Peyer's patch (tissue), 4 donors: Measurements from ENCODE around the gene LMO7. TPM values are rescaled to one million over a fixed set of nuclear protein-coding genes. Genes with fewer than 3 reads are reported as not detected.
"Not testable (repeated sequence)": the region's sequence is repeated elsewhere in the genome, so short reads cannot be mapped to it uniquely, and the experiment has no call there.

Experiments
- DNase-seq, 3 donors: peaks; one replicate each; pipeline ENCODE4 v3.0.0-alpha.2; 2017 to 2019
- H3K27ac ChIP-seq, 4 donors: fragments of 200-600 bp; sonication (generic); one replicate each; pipeline ENCODE4 v1.5.1; 2016 to 2019
- H3K27me3 ChIP-seq, 2 donors: fragments of 200-600 bp; sonication (generic); one replicate each; pipeline ENCODE4 v1.5.1; 2019
- H3K36me3 ChIP-seq, 3 donors: fragments of 200-600 bp; sonication (generic); one replicate each; pipeline ENCODE4 v1.5.1; 2016 to 2019
- H3K4me1 ChIP-seq, 4 donors: fragments of 200-600 bp; sonication (generic); one replicate each; pipeline ENCODE4 v1.5.1; 2016 to 2019
- H3K4me3 ChIP-seq, 4 donors: fragments of 200-600 bp; sonication (generic); 1 replicate in 3 of 4; 2 replicates in 1 of 4; pipeline ENCODE4 v1.5.1; 2016 to 2019; ENCODE audit warnings: mild to moderate bottlenecking in 1 of 4
- H3K9me3 ChIP-seq, 4 donors: fragments of 200-600 bp; sonication (generic); one replicate each; pipeline ENCODE4 v1.5.1; 2016 to 2019; ENCODE audit warnings: mild to moderate bottlenecking in 1 of 4
- POLR2A ChIP-seq, 2 donors: fragments of 450-650 bp; IDR thresholded peaks; one replicate each; pipeline ENCODE4 v1.5.1; 2017; ENCODE audit warnings: antibody characterized with exemption in 2 of 2, mild to moderate bottlenecking in 2 of 2, moderate library complexity in 2 of 2
- total RNA-seq, 4 donors: library from RNA; depleted of rRNA; stranded (reverse); fragments of >200 nt; gene quantifications; one replicate each; pipeline ENCODE4 v1.1.0, GENCODE V29; 2016
- TF ChIP-seq, protein P1 (sequence below), 6 experiments: fragments of 450-650 bp in 4 of 6; fragments of 200-600 bp in 2 of 6; sonication (generic) in 1 of 6; IDR thresholded peaks; one replicate each; pipeline ENCODE4 v1.5.1; 2017 to 2019; ENCODE audit warnings: antibody characterized with exemption in 6 of 6, mild to moderate bottlenecking in 3 of 6, moderate library complexity in 1 of 6

The LMO7 gene
- total RNA-seq, 4 donors from 2014 or later = 74.3 to 365 (median 327) TPM

DNA sequence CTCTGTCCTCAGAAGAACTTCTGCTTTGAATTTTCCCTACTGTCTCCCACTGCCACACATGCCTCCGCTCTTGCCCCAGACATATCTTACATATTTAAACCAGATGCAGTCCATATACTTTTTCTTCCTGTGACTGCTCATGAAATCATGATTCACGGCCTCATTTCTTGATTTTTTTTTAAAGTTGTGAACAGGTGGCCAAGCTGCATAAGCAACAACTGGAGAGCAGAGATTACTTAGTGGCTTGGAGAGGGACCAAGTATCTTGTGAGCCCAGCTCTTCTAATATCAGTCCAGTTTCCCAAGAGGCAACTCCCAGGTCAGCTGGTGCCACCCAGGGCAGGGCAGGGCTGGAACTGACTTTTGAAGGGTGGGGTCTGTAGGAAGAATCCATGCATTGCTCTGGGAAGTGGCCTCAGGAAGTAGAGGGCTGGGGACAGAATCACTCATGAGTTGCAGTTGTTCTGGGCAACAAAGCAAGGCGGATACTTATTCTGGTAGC, 152.4 kb downstream of the LMO7 start:
- DNase-seq = peak in 2 of 3 donors; percentile 68 to 75
- Histone ChIP-seq H3K4me1 (peaks cover 0 to 42% (median 0%) of the 10 kb centered on the region in 4 donors), H3K9me3 (no peaks in the 10 kb centered on the region), H3K36me3 (no peaks in the 10 kb centered on the region), H3K4me3 (no peak overlapping the region), H3K27ac (peak overlapping the region in 2 of 4 donors; percentile 26 to 28), H3K27me3 (no peaks in the 10 kb centered on the region)
- TF ChIP-seq POLR2A (IDR thresholded peaks at IDR 0.05) = no peak
- TF ChIP-seq, protein P1, sequence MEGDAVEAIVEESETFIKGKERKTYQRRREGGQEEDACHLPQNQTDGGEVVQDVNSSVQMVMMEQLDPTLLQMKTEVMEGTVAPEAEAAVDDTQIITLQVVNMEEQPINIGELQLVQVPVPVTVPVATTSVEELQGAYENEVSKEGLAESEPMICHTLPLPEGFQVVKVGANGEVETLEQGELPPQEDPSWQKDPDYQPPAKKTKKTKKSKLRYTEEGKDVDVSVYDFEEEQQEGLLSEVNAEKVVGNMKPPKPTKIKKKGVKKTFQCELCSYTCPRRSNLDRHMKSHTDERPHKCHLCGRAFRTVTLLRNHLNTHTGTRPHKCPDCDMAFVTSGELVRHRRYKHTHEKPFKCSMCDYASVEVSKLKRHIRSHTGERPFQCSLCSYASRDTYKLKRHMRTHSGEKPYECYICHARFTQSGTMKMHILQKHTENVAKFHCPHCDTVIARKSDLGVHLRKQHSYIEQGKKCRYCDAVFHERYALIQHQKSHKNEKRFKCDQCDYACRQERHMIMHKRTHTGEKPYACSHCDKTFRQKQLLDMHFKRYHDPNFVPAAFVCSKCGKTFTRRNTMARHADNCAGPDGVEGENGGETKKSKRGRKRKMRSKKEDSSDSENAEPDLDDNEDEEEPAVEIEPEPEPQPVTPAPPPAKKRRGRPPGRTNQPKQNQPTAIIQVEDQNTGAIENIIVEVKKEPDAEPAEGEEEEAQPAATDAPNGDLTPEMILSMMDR (IDR thresholded peaks at IDR 0.05) = no peak

DNA sequence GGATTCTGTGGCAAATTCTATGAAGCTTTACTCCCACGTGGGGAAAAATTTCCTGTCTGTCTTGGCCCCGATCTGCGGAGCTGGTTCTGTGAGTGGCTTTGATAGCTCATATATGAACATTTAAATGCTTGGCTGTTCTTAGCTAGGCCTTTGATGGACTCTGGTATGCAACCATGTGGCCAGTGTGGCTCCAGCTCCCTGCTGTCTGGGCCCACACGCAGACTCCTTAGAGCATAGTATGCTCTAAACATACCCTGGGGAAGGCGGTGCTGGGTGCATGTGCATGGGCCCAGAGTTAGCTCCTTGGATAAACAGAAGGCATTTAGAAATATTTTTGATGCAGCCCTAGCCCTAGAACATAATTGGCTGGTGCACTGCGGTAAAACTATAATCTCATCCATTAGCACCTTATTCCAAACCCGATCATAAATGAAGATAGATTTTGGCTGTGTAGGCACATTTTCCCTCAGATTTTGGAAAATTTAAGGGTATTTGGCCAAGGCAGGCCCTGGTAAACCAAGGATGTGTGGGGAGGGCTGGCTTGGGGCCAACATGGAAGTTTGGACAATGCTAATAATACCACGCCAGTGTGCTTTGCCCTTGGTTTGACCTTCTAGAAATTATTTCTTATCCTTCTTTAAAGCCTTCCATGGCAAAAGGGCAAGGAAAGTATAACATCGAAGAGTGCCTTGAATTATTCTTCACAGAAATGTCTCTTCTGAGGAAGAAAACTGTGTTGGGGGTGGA, 153.5 kb downstream of the LMO7 start:
- no peaks in the 10 kb centered on the region for H3K27me3 ChIP-seq
- no peaks in the 10 kb centered on the region for H3K9me3 ChIP-seq
- DNase-seq = no peak
- no peak overlapping the region for H3K4me3 ChIP-seq
- TF ChIP-seq, protein P1 (IDR thresholded peaks at IDR 0.05) = no peak
- no peak for TF ChIP-seq POLR2A (IDR thresholded peaks at IDR 0.05)
- no peaks in the 10 kb centered on the region for H3K36me3 ChIP-seq
- peak overlapping the region in 2 of 4 donors; percentile 17 to 28 for H3K27ac ChIP-seq
- peaks cover 0 to 42% (median 0%) of the 10 kb centered on the region in 4 donors for H3K4me1 ChIP-seq

DNA sequence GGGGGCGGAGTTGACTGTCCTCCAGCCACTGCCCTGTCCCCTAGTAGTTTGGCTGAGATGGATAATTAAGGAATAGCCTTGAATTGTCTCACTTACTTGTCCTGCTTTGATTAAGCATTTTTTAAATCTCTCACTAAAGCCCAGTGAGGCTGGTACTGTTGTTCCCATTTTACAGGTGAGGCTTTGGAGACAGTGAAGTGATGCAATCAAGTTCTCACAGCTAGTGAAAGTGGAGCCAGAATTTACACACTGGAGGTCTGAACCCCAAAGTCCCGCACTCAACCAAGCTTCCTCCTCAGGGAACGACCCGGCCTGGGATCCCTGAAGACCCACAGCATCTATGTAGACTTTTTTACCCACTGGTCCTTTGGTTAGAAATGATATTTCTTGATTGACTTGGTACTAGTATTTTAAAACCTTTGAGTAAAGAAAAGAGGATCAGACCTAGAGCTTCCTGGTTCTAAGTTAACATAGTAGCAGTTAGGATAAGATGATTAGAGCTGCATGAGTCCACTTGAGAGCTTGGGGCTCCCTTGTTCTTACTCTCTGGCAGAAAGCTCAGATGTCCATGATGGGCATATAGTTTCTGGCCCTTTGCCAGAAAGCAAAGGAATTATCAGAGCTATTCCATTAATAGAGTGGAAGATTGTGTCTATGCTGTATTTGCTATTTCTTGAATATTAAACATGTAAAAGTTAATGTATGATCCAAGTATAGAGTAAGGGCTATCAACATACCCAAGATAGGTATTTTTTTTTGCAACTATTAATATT, 154.3 kb downstream of the LMO7 start:
- no peak overlapping the region for H3K4me3 ChIP-seq
- no peaks in the 10 kb centered on the region for H3K36me3 ChIP-seq
- DNase-seq = no peak
- no peak for TF ChIP-seq POLR2A (IDR thresholded peaks at IDR 0.05)
- TF ChIP-seq, protein P1 (IDR thresholded peaks at IDR 0.05) = no peak
- H3K4me1 ChIP-seq = peaks cover 0 to 42% (median 0%) of the 10 kb centered on the region in 4 donors
- H3K27me3 ChIP-seq = no peaks in the 10 kb centered on the region
- H3K9me3 ChIP-seq = no peaks in the 10 kb centered on the region
- peak overlapping the region in 1 of 4 donors; percentile 12 for H3K27ac ChIP-seq

- H3K4me3 ChIP-seq = no peak overlapping the region
- TF ChIP-seq, protein P1 (IDR thresholded peaks at IDR 0.05) = no peak
- TF ChIP-seq POLR2A (IDR thresholded peaks at IDR 0.05) = no peak
- H3K9me3 ChIP-seq = no peaks in the 10 kb centered on the region
- peaks cover 0 to 12% (median 0%) of the 10 kb centered on the region in 3 donors for H3K36me3 ChIP-seq
- H3K27me3 ChIP-seq = no peaks in the 10 kb centered on the region
- peak overlapping the region in 2 of 4 donors; percentile 44 to 70 for H3K27ac ChIP-seq
- H3K4me1 ChIP-seq = peaks cover 0 to 44% (median 2%) of the 10 kb centered on the region in 4 donors
- no peak for DNase-seq
Measured at GRCh38 chr13:75792526-75793187, 156.5 kb downstream of the LMO7 start.

GRCh38 chr13:75793188-75793567, 157.0 kb downstream of the LMO7 start:
- Histone ChIP-seq H3K36me3 (peaks cover 0 to 14% (median 0%) of the 10 kb centered on the region in 3 donors), H3K4me1 (peaks cover 0 to 44% (median 2%) of the 10 kb centered on the region in 4 donors), H3K27ac (peak overlapping the region in 2 of 4 donors; percentile 15 to 18)
- not testable (repeated sequence) for H3K27me3 ChIP-seq, DNase-seq, H3K9me3 ChIP-seq, H3K4me3 ChIP-seq
